ENCODE data around the gene LRCOL1.

Gene LRCOL1

DNA sequence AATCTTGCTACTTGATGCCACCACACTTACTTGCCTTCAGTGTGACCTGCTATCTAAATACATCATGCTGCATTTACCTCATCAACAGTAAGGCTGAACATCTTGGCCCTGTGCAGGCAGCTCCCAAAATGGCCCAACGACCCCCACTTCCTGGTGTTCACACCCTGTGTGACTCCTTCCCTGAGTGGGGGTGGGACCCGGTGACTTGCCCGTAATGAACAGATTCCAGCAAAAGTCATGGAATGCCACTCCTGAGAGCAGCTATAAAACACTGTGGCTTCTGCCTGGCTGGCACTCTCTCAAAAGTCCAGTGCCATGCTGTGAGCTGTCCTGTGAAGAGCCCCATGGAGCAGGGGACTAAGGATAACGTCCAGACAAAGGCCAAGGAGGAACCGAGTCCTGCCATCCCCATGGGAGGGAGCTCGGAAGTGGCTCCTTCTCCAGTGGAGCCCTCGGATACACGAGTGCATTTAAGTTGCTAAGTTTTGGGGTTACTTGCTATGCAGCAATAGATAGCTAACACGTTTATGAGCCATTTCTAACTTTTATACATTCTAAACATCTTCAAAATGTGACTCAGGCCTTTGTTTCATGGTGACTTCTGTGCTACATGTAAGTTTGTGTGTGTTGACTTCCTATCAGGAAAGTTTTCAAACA is 41.2 kb upstream of the LRCOL1 start:
- DNase-seq (ENCODE audit: low read depth), result no peak
- TF ChIP-seq, protein P1, sequence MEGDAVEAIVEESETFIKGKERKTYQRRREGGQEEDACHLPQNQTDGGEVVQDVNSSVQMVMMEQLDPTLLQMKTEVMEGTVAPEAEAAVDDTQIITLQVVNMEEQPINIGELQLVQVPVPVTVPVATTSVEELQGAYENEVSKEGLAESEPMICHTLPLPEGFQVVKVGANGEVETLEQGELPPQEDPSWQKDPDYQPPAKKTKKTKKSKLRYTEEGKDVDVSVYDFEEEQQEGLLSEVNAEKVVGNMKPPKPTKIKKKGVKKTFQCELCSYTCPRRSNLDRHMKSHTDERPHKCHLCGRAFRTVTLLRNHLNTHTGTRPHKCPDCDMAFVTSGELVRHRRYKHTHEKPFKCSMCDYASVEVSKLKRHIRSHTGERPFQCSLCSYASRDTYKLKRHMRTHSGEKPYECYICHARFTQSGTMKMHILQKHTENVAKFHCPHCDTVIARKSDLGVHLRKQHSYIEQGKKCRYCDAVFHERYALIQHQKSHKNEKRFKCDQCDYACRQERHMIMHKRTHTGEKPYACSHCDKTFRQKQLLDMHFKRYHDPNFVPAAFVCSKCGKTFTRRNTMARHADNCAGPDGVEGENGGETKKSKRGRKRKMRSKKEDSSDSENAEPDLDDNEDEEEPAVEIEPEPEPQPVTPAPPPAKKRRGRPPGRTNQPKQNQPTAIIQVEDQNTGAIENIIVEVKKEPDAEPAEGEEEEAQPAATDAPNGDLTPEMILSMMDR (IDR thresholded peaks at IDR 0.05; ENCODE audit: insufficient read depth, low read depth, low read length, missing control alignments), result no peak
- H3K4me3 ChIP-seq (ENCODE audit: low read length), result no peak overlapping the region

DNA sequence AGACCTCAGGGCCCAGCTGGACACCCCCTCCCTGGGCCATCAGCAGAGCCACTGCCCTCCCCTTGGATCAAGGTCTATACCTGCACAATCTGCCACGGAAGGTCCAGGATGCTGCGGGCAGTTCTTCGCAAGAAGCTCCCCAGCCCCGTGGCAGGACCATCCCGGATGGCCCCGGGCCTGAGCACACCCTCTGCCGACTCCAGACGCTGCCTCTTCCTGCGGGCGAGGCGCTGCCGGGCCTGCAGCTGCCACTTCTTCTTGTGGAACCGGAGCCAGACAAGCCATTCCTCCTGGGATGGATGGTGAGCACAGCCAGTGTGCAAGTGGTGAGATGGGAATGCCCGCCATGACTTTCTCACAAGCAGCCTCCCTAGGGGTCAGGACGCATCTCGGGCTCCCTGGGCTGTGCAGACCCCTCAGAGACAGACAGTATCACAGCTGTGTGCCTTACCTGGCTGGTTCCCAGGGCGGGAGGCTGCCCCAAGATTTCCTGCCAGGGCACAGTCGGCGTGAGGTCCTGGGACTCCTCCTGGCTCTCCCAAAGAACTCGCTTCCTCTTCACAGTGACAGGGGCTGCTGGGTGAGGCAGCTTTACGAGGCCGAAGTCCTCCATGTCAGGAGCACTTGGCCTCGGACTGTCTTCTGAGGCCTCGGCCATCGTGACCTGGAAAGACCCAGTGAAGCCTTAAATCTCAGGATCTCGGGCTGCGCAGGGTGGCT is 39.0 kb upstream of the LRCOL1 start:
- H3K4me3 ChIP-seq (ENCODE audit: low read length), result no peak overlapping the region
- DNase-seq (ENCODE audit: low read depth), result no peak
- TF ChIP-seq, protein P1 (IDR thresholded peaks at IDR 0.05; ENCODE audit: insufficient read depth, low read depth, low read length, missing control alignments), result no peak

DNA sequence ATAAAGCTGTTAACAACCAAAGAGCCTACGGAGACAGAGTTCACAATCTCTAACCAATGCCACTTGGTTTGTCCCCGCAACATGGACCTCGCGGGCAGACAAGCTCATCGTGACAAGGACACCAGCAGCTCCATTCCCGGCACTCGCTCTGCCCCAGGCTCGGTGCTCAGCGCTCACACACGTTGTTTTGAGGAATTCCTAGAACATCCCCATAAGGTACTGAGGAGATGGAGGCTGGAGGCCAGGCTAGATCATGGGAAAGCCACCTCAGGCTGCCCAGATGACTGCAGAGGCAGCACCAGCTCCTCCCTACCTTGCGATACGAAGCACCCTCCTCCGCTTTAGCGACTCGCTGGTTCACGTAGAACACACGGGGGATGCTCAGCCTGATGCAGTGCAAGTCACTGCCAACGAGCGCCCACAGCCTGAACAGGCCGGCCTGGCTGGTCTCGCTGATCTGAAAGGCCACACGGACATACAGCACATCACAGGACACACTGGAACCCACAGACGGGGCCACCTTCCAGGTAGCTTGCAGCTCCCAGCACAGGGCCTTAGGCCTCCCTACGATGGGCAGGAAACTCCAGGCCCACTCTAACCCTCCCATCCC is 38.3 kb upstream of the LRCOL1 start:
- DNase-seq (ENCODE audit: low read depth), result no peak
- no peak overlapping the region for H3K4me3 ChIP-seq (ENCODE audit: low read length)
- TF ChIP-seq, protein P1 (IDR thresholded peaks at IDR 0.05; ENCODE audit: insufficient read depth, low read depth, low read length, missing control alignments), result no peak

DNA sequence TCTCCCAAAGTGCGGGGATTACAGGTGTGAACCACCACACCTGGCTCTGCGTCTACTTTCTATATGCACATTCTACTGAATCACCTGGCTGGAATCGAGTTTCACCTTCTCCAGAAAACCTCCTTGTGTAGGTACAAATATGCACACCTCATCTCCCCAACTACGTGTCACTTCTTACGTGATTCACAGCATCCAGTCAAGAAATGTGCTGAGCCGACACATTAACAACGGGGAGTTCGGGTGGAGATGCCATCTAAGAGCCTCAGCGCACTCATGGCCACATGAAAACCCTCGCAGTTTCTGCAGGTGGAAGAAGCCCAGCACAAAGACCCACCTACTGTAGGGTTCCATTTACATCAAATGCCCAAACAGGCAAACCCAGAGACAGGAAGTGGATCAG is 37.5 kb upstream of the LRCOL1 start:
- H3K4me3 ChIP-seq (ENCODE audit: low read length), result no peak overlapping the region
- TF ChIP-seq, protein P1 (IDR thresholded peaks at IDR 0.05; ENCODE audit: insufficient read depth, low read depth, low read length, missing control alignments), result no peak
- no peak for DNase-seq (ENCODE audit: low read depth)

DNA sequence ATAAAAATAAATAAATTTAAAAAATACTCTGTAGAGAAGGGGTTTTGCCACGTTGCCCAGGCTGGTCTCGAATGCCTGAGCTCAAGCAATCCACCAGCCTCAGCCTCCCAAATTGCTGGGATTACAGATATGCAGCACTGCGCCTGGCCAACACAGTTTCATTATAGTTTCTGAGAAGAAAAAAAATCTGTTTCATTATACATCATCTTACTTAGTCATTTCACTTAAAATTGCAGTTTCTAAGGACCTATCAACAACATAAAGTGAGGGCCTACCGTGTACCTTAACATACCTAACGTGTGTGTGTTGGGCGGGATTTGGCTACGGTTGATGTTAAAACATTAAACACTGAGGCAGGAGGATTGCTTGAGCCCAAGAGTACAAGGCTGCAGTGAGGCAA is 36.5 kb upstream of the LRCOL1 start:
- no peak for DNase-seq (ENCODE audit: low read depth)
- TF ChIP-seq, protein P1 (IDR thresholded peaks at IDR 0.05; ENCODE audit: insufficient read depth, low read depth, low read length, missing control alignments), result no peak
- H3K4me3 ChIP-seq (ENCODE audit: low read length), result no peak overlapping the region

DNA sequence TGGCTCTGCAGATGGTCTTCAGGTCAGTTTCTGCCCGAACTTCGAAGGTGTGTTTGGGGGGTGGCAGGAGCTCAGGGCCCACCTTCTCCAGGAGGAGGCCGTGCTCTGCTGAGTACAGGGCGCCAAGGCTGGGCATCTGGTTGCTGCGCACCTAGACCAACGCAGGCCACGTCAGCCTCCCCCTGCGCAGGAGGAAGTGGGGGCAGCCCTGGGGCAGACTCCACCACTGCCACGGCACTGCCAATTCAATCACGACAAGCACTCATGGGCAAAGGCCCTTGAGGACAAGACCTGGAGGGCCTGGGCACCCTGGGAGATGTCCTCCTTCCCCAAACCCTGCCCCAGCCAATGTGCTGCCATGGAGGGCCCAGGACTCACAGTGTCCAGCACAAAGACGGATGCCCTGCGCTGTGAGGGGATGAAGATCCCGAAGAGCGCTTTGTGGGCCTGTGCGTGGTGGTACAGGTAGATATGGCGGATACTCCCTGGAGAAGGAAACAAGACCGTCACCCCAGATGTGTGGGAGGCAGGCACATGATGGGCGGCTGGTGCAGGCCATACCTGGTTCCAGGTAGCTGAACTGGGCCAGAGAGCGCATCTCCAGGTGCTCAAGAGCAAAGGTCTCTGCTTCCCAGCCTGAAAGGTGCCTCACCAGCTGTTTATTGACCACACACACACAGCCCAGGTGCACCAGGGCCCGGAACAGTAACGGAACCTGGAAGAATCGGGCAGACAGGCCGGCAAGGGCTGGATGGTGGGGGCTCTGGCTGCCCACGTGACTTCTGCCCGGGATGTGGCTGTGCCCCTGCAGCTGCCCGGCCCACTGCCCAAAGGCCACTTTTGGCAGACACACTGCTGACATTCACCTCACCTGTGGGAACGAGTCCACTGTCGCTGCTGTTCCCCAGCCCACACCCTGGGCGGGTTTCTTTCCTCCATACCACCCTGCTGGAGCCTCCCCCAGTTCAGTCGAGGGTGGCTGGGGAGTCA is 32.8 kb upstream of the LRCOL1 start:
- TF ChIP-seq, protein P1 (IDR thresholded peaks at IDR 0.05; ENCODE audit: insufficient read depth, low read depth, low read length, missing control alignments), result no peak
- H3K4me3 ChIP-seq (ENCODE audit: low read length), result no peak overlapping the region
- no peak for DNase-seq (ENCODE audit: low read depth)
